Dermis microvascular lymphatic vessel endothelial cell (primary cell): Measurements from ENCODE around the gene RNF217. TPM values are rescaled to one million over a fixed set of nuclear protein-coding genes. Genes with fewer than 3 reads are reported as not detected.

Experiments
- DNase-seq, 2 donors: peaks; one replicate each; pipeline versions ENCODE4 v3.0.0 to v3.0.0-alpha.2; 2010; ENCODE audit warnings: low read depth in 2 of 2
- total RNA-seq: library from RNA; depleted of rRNA; stranded (reverse); fragments of >200 nt; gene quantifications from 2 replicates; pipeline ENCODE4 v1.2.1, GENCODE V29; 2014

The RNF217 gene
- total RNA-seq, 1 donor from 2014 or later: 10.4 TPM

DNA sequence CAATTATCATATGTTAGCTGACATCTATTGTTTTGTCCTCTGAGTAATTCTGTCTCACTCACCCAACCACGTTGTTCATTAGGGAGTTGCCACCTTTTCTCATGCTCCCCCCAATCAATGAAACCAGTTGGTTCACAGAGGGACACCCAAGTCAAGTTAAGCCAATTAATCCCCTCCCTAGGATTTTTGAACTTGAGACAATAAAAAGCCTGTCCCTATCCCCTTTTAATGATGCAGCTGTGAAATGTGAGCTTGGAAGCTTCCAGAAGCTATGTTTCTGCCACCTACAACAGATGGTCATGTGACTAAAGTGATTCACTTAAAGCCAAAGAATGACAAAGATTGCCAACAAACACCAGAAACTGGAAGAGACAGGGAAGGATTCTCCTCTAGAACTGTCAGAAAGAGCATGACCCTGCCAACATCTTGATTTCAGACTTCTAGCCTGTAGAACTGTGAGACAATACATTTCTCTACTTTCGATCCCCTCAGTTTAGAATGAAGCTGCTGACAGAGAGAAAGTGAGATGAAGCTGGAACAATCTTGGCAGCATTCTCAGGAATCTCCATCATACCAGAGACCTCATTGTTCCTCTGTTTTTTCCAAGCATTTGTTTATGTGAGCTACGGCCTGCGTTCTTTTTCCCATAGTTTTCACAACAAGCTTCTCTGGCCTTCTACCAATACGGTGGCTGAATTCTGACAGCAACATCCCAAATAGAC lies 133.5 kb downstream of the RNF217 start:
- peak in 1 of 2 donors; percentile 73 for DNase-seq

GRCh38 chr6:125097186-125097585 lies 134.9 kb downstream of the RNF217 start:
- DNase-seq: no peak

- no peak for DNase-seq
Measured at GRCh38 chr6:125098253-125098652, 136.0 kb downstream of the RNF217 start.

DNA sequence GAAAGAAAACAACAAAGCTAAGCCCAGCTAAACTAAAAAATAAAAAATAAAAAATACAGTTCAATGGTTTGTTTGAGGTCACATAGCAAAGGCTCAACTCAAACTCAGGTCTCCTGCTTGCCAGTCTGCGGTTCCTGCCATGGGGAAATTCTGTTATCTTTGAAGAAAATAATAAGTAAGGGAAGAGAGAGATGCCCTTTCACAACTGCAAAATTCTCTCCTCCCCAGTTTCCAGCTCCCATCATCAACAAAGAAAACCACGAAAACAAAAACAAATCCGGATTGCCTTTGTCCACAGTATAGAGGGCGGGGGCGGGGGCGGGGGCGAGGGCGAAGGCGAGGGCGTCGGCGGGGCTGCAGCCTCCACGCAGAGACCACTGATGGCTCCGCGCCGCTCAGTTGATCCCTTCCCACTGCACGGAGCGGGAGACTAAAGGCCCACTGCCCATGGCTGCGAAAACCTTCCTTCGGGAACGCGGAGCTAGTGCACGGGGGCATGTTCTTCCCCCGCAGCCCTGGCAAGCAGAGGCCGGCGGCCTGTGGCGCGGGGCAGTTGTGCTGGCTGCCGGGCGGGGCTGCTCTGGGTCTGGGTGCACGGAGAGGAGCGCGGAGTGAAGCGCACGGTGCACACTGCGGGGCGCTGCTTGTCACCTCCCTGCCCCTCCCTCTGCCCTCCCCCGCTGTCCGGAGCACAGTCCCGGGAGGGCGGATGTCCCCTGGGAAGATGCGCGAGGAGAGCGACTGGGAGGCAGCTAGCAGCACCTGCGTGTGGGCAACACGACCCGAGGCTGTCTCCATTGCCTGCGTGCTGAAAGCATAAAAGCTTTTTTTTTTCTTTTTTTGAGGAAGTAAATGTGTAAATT lies 137.2 kb downstream of the RNF217 start:
- peak in 1 of 2 donors; percentile 74 for DNase-seq

- DNase-seq: no peak
Measured at GRCh38 chr6:125100074-125100652, 137.9 kb downstream of the RNF217 start.

DNA sequence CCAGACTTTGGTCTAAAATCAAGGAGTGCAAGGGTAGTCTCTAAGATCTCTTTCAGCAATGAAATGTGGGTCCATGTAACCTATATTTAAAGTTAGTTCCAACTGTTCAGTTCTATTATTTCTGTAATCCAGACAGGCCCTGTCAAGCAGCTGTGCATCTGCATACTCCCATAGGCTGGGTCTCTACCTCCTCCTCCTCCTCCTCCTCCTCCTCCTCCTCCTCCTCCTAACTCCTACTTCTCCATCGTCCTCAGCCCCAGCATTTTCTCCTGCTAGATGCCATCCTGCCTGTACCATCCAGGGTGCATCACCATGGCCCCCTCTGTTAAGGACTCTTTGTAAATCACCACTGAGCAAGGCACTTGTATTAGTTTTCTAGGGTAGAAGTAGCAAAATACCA lies 138.9 kb downstream of the RNF217 start:
- no peak for DNase-seq

GRCh38 chr6:125101631-125102030 lies 139.4 kb downstream of the RNF217 start:
- no peak for DNase-seq

DNA sequence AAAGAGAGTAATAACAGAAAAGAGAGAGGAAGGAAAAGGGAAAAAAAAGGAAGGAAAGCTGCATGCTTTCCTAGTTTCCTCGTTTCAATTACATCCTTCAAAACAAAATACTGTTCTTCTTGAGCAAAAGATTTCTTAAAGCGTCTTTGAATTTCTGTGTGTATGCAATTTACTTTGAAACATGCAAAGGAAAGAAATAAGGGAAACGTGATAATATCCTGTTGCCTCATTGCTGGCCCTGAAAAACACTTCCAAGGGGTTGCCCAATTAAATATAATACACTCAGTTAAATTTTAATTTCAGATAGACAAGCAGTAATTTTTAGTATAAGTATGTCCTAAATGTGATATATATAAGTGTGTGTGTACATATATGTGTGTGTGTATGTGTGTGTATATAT lies 140.2 kb downstream of the RNF217 start:
- DNase-seq: no peak

- DNase-seq: peak in 1 of 2 donors; percentile 44
Measured at GRCh38 chr6:125102891-125103290, 140.7 kb downstream of the RNF217 start.

- DNase-seq: no peak
Measured at GRCh38 chr6:125104425-125104824, 142.2 kb downstream of the RNF217 start.

- no peak for DNase-seq
Measured at GRCh38 chr6:125107048-125107447, 144.8 kb downstream of the RNF217 start.

- DNase-seq: no peak
Measured at GRCh38 chr6:125107896-125108295, 145.7 kb downstream of the RNF217 start.

GRCh38 chr6:125110056-125110455 lies 147.8 kb downstream of the RNF217 start:
- DNase-seq: no peak

GRCh38 chr6:125111219-125111983 lies 149.2 kb downstream of the RNF217 start:
- DNase-seq: no peak

GRCh38 chr6:125112934-125113333 lies 150.7 kb downstream of the RNF217 start:
- no peak for DNase-seq

DNA sequence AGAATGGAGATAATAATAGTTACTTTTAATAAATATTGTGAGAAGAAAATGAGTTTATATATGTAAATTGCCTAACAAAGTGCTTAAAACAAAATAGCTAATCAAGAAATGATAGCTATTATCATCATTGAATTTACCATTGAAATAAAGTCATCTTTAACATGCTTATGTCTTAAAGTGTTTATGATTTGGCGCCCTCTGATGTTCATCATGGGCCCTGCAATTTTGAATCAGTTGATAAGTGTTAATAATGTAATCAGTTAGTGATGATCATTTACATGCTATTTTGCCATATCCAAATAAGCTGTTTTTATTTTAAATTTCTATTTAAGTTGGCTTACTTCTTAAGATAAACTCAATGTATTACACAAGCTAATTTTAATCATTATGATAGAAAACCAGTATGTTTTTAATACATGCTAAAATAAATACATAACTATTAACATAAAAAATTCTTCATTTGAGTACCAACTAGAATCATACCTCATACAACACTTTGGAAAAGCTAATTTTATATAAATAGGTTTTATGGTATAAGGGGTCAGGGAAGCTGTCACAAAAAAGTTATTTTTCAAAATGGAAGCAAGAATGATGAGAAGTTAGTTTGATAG lies 152.1 kb downstream of the RNF217 start:
- peak; percentile 47 to 68 for DNase-seq

GRCh38 chr6:125116170-125116569 lies 153.9 kb downstream of the RNF217 start:
- no peak for DNase-seq

- DNase-seq: no peak
Measured at GRCh38 chr6:125116710-125117109, 154.5 kb downstream of the RNF217 start.

GRCh38 chr6:125117818-125118217 lies 155.6 kb downstream of the RNF217 start:
- DNase-seq: no peak

GRCh38 chr6:125120054-125120590 lies 157.9 kb downstream of the RNF217 start:
- no peak for DNase-seq

GRCh38 chr6:125121894-125122293 lies 159.7 kb downstream of the RNF217 start:
- DNase-seq: no peak
